GM10847 (cell line): ENCODE measurements around the gene CITED1.

ENCODE experiments used
- POLR2A ChIP-seq: IDR thresholded peaks from 2 replicates; pipeline ENCODE4 v1.6.1; 2011; ENCODE audit not compliant: insufficient read length; ENCODE audit errors: extremely low read depth

CITED1 gene

GRCh38 chrX:72255864-72256263, 49.9 kb downstream of the CITED1 start:
- TF ChIP-seq POLR2A = no peak

GRCh38 chrX:72255445-72255844, 50.3 kb downstream of the CITED1 start:
- TF ChIP-seq POLR2A = no peak

GRCh38 chrX:72254816-72255215, 50.9 kb downstream of the CITED1 start:
- TF ChIP-seq POLR2A = no peak

- TF ChIP-seq POLR2A = no peak
Observed at GRCh38 chrX:72253686-72254085, 52.0 kb downstream of the CITED1 start.
